Caco-2 (cell line): ENCODE results near the gene RPS6KA4. TPM values are rescaled to one million over a fixed set of nuclear protein-coding genes. Genes with fewer than 3 reads are reported as not detected.

ENCODE experiments used
- BruUV-seq: library from RNA; stranded (reverse); fragments of 400-500 nt; replicated peaks from 2 replicates; lab custom pipeline; 2021; lab: Mats Ljungman, UMichigan
- CTCF ChIA-PET: fragments of 300-600 bp; sonication (Branson Sonifier 250); formaldehyde crosslinking; loops from one replicate; lab custom pipeline; 2022; ENCODE audit warnings: antibody characterized with exemption; lab: Charles Lee
- POLR2A ChIA-PET: fragments of 300-600 bp; sonication (Branson Sonifier 250); formaldehyde crosslinking; loops from one replicate; lab custom pipeline; 2022; ENCODE audit warnings: antibody characterized with exemption; lab: Charles Lee
- DNase-seq, 2 experiments: peaks; one replicate each; pipeline versions ENCODE4 v3.0.0 to v3.0.0-alpha.2; 2020 to 2022
- H3K27me3 ChIP-seq: replicated peaks from 2 replicates; pipeline ENCODE4 v1.6.0; 2011; ENCODE audit warnings: low read length; ENCODE audit not compliant: control insufficient read depth, insufficient read depth
- H3K36me3 ChIP-seq: 2 replicates; pipeline ENCODE4 v1.5.1; 2011; ENCODE audit warnings: low read length; ENCODE audit not compliant: control insufficient read depth, insufficient read depth
- H3K4me1 ChIP-seq: fragments of 250-450 bp; sonication (Bioruptor Pico); 2 replicates; pipeline ENCODE4 v1.5.1; 2020; ENCODE audit warnings: mild to moderate bottlenecking
- H3K4me3 ChIP-seq: 2 replicates; pipeline ENCODE4 v1.5.1; 2011; ENCODE audit warnings: low read depth, mild to moderate bottlenecking, control low read depth, low read length
- H3K9me3 ChIP-seq: fragments of 250-450 bp; sonication (Bioruptor Pico); 2 replicates; pipeline ENCODE4 v1.5.1; 2020; ENCODE audit warnings: mild to moderate bottlenecking, moderate library complexity
- H3K27ac Mint-ChIP-seq: one replicate; pipeline ENCODE4 v1.8.0; 2022; ENCODE audit warnings: mixed read lengths; ENCODE audit not compliant: unreplicated experiment
- H3K27me3 Mint-ChIP-seq: one replicate; pipeline ENCODE4 v1.8.0; 2022; ENCODE audit warnings: mixed read lengths; ENCODE audit not compliant: insufficient read depth, unreplicated experiment
- H3K36me3 Mint-ChIP-seq: one replicate; pipeline ENCODE4 v1.8.0; 2022; ENCODE audit warnings: mild to moderate bottlenecking, mixed read lengths; ENCODE audit not compliant: insufficient read depth, unreplicated experiment
- H3K4me1 Mint-ChIP-seq: one replicate; pipeline ENCODE4 v1.8.0; 2022; ENCODE audit warnings: low read depth, mixed read lengths; ENCODE audit not compliant: unreplicated experiment
- H3K4me3 Mint-ChIP-seq: one replicate; pipeline ENCODE4 v1.8.0; 2022; ENCODE audit warnings: mild to moderate bottlenecking, moderate library complexity, mixed read lengths; ENCODE audit not compliant: unreplicated experiment
- H3K9me3 Mint-ChIP-seq: one replicate; pipeline ENCODE4 v1.8.0; 2022; ENCODE audit warnings: mixed read lengths; ENCODE audit not compliant: unreplicated experiment
- intact Hi-C: fragments of 100-400 bp; cut with micrococcal nuclease; formaldehyde crosslinking; loops from one replicate; pipeline ENCODE4 v1.10.0; 2022; ENCODE audit not compliant: unreplicated experiment
- total RNA-seq: library from RNA; stranded (reverse); gene quantifications from 2 replicates; pipeline ENCODE4 v1.2.3, GENCODE V29; 2022
- TF ChIP-seq, protein P1 (sequence below), 2 experiments: fragments of 200-600 bp in 1 of 2; IDR thresholded peaks; 1 replicate in 1 of 2; 2 replicates in 1 of 2; pipeline versions ENCODE4 v1.5.1 to v1.8.0; 2011 to 2022; ENCODE audit warnings: antibody characterized with exemption in 1 of 2, control low read depth in 1 of 2, inconsistent platforms in 1 of 2, low read depth in 1 of 2, low read length in 1 of 2, mild to moderate bottlenecking in 1 of 2, moderate library complexity in 1 of 2; ENCODE audit not compliant: insufficient read depth in 1 of 2, severe bottlenecking in 1 of 2, unreplicated experiment in 1 of 2

Gene RPS6KA4
- total RNA-seq, 1 experiment from 2014 or later: 95.7 TPM

GRCh38 chr11:64340671-64341335, 18.2 kb upstream of the RPS6KA4 start:
- no peaks in the 10 kb centered on the region for H3K36me3 Mint-ChIP-seq
- no peak overlapping the region for H3K4me3 Mint-ChIP-seq
- H3K4me1 ChIP-seq: no peaks in the 10 kb centered on the region
- no peaks in the 10 kb centered on the region for H3K27me3 ChIP-seq
- H3K36me3 ChIP-seq: no peaks in the 10 kb centered on the region
- no peak overlapping the region for H3K4me3 ChIP-seq
- DNase-seq: no peak
- no peak overlapping the region for H3K27ac Mint-ChIP-seq
- ChIA-PET POLR2A (interaction anchor here (0.7 kb wide), 1 partner anchor 23 kb away, joined by 3 read pairs; the partner anchor contains the start of gene PRDX5), CTCF (interaction anchor here (1.0 to 3.1 kb wide), 4 partner anchors 9 to 36 kb away, joined by 3 to 12 read pairs (median 6); partner anchors contain the start of gene PRDX5)
- H3K9me3 Mint-ChIP-seq: no peaks in the 10 kb centered on the region
- H3K9me3 ChIP-seq: no peaks in the 10 kb centered on the region
- intact Hi-C loops: no loop called here
- H3K27me3 Mint-ChIP-seq: no peaks in the 10 kb centered on the region
- H3K4me1 Mint-ChIP-seq: peaks cover under 1% of the 10 kb centered on the region
- no TSS peak for BruUV-seq
- TF ChIP-seq, protein P1, sequence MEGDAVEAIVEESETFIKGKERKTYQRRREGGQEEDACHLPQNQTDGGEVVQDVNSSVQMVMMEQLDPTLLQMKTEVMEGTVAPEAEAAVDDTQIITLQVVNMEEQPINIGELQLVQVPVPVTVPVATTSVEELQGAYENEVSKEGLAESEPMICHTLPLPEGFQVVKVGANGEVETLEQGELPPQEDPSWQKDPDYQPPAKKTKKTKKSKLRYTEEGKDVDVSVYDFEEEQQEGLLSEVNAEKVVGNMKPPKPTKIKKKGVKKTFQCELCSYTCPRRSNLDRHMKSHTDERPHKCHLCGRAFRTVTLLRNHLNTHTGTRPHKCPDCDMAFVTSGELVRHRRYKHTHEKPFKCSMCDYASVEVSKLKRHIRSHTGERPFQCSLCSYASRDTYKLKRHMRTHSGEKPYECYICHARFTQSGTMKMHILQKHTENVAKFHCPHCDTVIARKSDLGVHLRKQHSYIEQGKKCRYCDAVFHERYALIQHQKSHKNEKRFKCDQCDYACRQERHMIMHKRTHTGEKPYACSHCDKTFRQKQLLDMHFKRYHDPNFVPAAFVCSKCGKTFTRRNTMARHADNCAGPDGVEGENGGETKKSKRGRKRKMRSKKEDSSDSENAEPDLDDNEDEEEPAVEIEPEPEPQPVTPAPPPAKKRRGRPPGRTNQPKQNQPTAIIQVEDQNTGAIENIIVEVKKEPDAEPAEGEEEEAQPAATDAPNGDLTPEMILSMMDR (IDR thresholded peaks at IDR 0.05; ENCODE audit: insufficient read depth in 1 of 2, low read depth in 1 of 2, low read length in 1 of 2, severe bottlenecking in 1 of 2, unreplicated experiment in 1 of 2): no peak

DNA sequence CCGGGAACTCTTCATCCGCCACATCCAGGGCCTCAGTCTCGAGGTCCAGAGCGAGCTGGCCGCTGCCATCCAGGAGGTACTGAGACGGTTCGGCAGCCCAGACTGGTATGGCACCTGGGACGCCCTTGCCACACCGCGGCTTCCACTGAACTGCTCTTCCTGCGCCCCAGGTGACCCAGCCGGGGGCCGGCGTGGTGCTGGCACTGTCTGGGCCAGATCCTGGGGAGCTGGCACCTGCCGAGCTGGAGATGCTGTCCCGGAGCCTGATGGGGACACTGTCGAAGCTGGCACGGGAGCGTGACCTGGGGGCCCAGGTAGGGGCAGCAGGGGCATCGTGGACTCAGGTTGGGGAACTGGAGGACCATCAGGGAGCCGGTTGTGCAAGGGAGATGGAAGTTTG, 17.5 kb upstream of the RPS6KA4 start:
- Histone ChIP-seq H3K4me1 (no peaks in the 10 kb centered on the region), H3K27me3 (no peaks in the 10 kb centered on the region), H3K4me3 (no peak overlapping the region), H3K9me3 (no peaks in the 10 kb centered on the region), H3K36me3 (no peaks in the 10 kb centered on the region)
- CTCF ChIA-PET: interaction anchor here (1.0 to 3.1 kb wide), 4 partner anchors 10 to 37 kb away, joined by 3 to 12 read pairs (median 6); partner anchors contain the start of gene PRDX5
- Mint-ChIP-seq H3K27ac (no peak overlapping the region), H3K4me3 (no peak overlapping the region), H3K9me3 (no peaks in the 10 kb centered on the region), H3K27me3 (no peaks in the 10 kb centered on the region), H3K4me1 (no peaks in the 10 kb centered on the region), H3K36me3 (no peaks in the 10 kb centered on the region)
- TF ChIP-seq, protein P1 (IDR thresholded peaks at IDR 0.05; ENCODE audit: insufficient read depth in 1 of 2, low read depth in 1 of 2, low read length in 1 of 2, severe bottlenecking in 1 of 2, unreplicated experiment in 1 of 2): no peak
- DNase-seq: no peak
- BruUV-seq: no TSS peak
- intact Hi-C loops: no loop called here
- POLR2A ChIA-PET: interaction anchor here (0.7 kb wide), 1 partner anchor 24 kb away, joined by 3 read pairs; the partner anchor contains the start of gene PRDX5

GRCh38 chr11:64341851-64342791, 16.8 kb upstream of the RPS6KA4 start:
- Mint-ChIP-seq H3K36me3 (no peaks in the 10 kb centered on the region), H3K4me1 (peaks cover 2% of the 10 kb centered on the region), H3K27me3 (no peaks in the 10 kb centered on the region), H3K4me3 (no peak overlapping the region), H3K9me3 (no peaks in the 10 kb centered on the region), H3K27ac (no peak overlapping the region)
- H3K36me3 ChIP-seq: no peaks in the 10 kb centered on the region
- BruUV-seq: no TSS peak
- TF ChIP-seq, protein P1 (IDR thresholded peaks at IDR 0.05; ENCODE audit: insufficient read depth in 1 of 2, low read depth in 1 of 2, low read length in 1 of 2, severe bottlenecking in 1 of 2, unreplicated experiment in 1 of 2): no peak
- no peak for DNase-seq
- no peaks in the 10 kb centered on the region for H3K4me1 ChIP-seq
- intact Hi-C loops: no loop called here
- H3K9me3 ChIP-seq: no peaks in the 10 kb centered on the region
- no peak overlapping the region for H3K4me3 ChIP-seq
- H3K27me3 ChIP-seq: no peaks in the 10 kb centered on the region
- CTCF ChIA-PET: interaction anchor here (1.0 to 4.1 kb wide), 4 partner anchors 13 to 38 kb away, joined by 3 to 16 read pairs (median 10); partner anchors contain the start of genes PRDX5 and TRMT112
- POLR2A ChIA-PET: interaction anchor here (0.6 kb wide), 2 partner anchors 17 to 38 kb away, joined by 3 to 14 read pairs; no protein-coding TSS in a partner anchor
